DND-41 (cell line): ENCODE data around the gene PRPF6.
A peak's percentile ranks its signal among the peaks of the same experiment; 100 is the strongest.

Experiments used
- ATAC-seq: fragments of 200-7000 bp; cut with Tn5 transposase; 3 replicates; pipeline ENCODE4 v1.9.1; 2021; ENCODE audit warnings: low read depth; ENCODE audit not compliant: insufficient read depth
- DNase-seq: peaks from one replicate; pipeline ENCODE4 v3.0.0-alpha.2; 2020
- H2AFZ ChIP-seq: 2 replicates; pipeline ENCODE4 v1.6.0; 2012; ENCODE audit warnings: low read depth, low read length
- H3K27ac ChIP-seq: 2 replicates; pipeline ENCODE4 v1.5.1; 2012; ENCODE audit warnings: low read length, inconsistent platforms
- H3K27me3 ChIP-seq: fragments of 200-600 bp; sonication (generic); 2 replicates; pipeline ENCODE4 v1.6.0; 2012; ENCODE audit warnings: low read length, mild to moderate bottlenecking, inconsistent platforms; ENCODE audit not compliant: insufficient read depth, poor library complexity
- H3K36me3 ChIP-seq: 2 replicates; pipeline ENCODE4 v1.5.1; 2012; ENCODE audit warnings: low read length, inconsistent platforms; ENCODE audit not compliant: insufficient read depth
- H3K4me1 ChIP-seq: 2 replicates; pipeline ENCODE4 v1.5.1; 2012; ENCODE audit warnings: mild to moderate bottlenecking, low read length; ENCODE audit not compliant: insufficient read depth
- H3K4me2 ChIP-seq: 2 replicates; pipeline ENCODE4 v1.6.0; 2012; ENCODE audit warnings: mild to moderate bottlenecking, moderate library complexity, low read length, inconsistent platforms; ENCODE audit not compliant: insufficient read depth
- H3K4me3 ChIP-seq, 2 experiments: fragments of 200-600 bp in 1 of 2; shearing (Covaris generic) in 1 of 2; 2 replicates each; pipeline ENCODE4 v1.5.1; 2012 to 2016; ENCODE audit warnings: inconsistent platforms in 2 of 2, low read length in 2 of 2, mild to moderate bottlenecking in 2 of 2, low read depth in 1 of 2, moderate library complexity in 1 of 2
- H3K79me2 ChIP-seq: 2 replicates; pipeline ENCODE4 v1.6.0; 2012; ENCODE audit warnings: low read length, inconsistent platforms; ENCODE audit not compliant: insufficient read depth
- H3K9ac ChIP-seq: 2 replicates; pipeline ENCODE4 v1.6.0; 2012; ENCODE audit warnings: low read depth, mild to moderate bottlenecking, inconsistent platforms, low read length, moderate library complexity
- H3K9me3 ChIP-seq: 2 replicates; pipeline ENCODE4 v1.5.1; 2012; ENCODE audit warnings: low read length, moderate library complexity, mild to moderate bottlenecking, inconsistent platforms; ENCODE audit not compliant: insufficient read depth, severe bottlenecking
- H4K20me1 ChIP-seq: 2 replicates; pipeline ENCODE4 v1.6.0; 2012; ENCODE audit warnings: low read length; ENCODE audit not compliant: insufficient read depth
- CTCF ChIP-seq: IDR thresholded peaks from 2 replicates; pipeline ENCODE4 v1.5.1; 2012; ENCODE audit warnings: borderline replicate concordance, low read length, moderate library complexity, mild to moderate bottlenecking; ENCODE audit not compliant: poor library complexity, severe bottlenecking; ENCODE audit errors: extremely low read depth
- EZH2 ChIP-seq: IDR thresholded peaks from 3 replicates; pipeline ENCODE4 v1.6.1; 2012; ENCODE audit warnings: borderline replicate concordance, low read depth, mild to moderate bottlenecking, moderate library complexity, low read length, inconsistent platforms; ENCODE audit not compliant: severe bottlenecking

PRPF6 gene

GRCh38 chr20:63967330-63968135 lies 13.4 kb upstream of the PRPF6 start:
- DNase-seq = no peak
- no peak for ATAC-seq
- Histone ChIP-seq H4K20me1 (peaks cover 6% of the 10 kb centered on the region; the same call in 1 of the 2 replicates), H3K9me3 (peaks cover 53% of the 10 kb centered on the region), H3K4me1 (peaks cover 19% of the 10 kb centered on the region), H3K36me3 (peaks cover 57% of the 10 kb centered on the region), H3K4me2 (no peak overlapping the region), H3K9ac (no peak overlapping the region), H3K79me2 (peaks cover 32% of the 10 kb centered on the region), H3K27me3 (no peaks in the 10 kb centered on the region), H2AFZ (no peak overlapping the region), H3K4me3 (peak overlapping the region in 1 of 2 experiments; percentile 79; a peak in 2 of 4 replicates), H3K27ac (no peak overlapping the region; the same call in 1 of the 2 replicates)
- TF ChIP-seq CTCF (no peak), EZH2 (no peak)

DNA sequence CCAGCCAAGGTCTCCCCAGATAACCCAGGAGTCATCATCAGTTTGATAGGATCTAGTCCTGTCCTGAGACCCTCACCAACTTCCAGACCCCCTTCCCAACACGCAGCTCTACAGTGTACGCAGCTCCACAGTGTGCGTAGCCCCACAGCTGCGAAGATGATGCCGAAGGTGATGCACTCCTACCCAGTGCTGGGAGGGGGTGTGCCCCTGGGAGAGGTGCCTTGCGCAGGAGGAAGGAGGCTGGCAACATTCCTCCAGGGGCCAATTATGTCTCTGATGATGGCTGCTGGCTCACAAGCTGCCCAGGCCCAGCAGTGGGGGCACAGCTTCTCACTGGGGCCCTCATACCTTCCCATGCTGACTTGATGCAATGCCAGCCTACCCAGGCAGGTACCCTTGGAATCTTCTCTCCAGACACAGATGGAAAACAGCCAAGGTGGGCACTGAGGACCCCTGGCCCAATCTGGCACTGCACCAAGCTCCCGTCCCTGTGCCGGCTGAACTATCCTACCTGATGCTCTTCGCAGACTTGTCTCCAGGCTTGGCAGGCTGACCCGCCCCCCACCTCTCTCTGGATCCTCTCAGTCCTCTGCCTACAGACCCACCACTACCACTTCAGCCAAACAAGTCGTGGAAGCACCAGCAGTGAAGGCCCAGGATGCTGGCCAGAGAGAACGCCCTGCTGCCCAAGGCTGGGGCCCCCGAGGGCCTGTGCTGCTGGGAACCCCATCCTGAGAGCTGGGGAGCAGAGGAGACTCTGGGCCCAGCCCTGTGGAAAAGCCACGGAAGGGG lies 12.6 kb upstream of the PRPF6 start:
- Histone ChIP-seq H3K9ac (peak overlapping the region; percentile 96), H3K4me3 (peak overlapping the region; percentile 73 to 79; a peak in 3 of 4 replicates), H4K20me1 (no peaks in the 10 kb centered on the region), H3K79me2 (peaks cover 26% of the 10 kb centered on the region), H3K27ac (peak overlapping the region; percentile 87), H3K36me3 (peaks cover 49% of the 10 kb centered on the region), H3K4me1 (peaks cover 19% of the 10 kb centered on the region), H3K4me2 (peak overlapping the region; percentile 83), H3K27me3 (no peaks in the 10 kb centered on the region), H3K9me3 (peaks cover 46% of the 10 kb centered on the region), H2AFZ (no peak overlapping the region)
- TF ChIP-seq EZH2 = no peak
- no peak for TF ChIP-seq CTCF
- DNase-seq (no peak), ATAC-seq (peak; percentile 25; the same call in 1 of the 3 replicates)

- Histone ChIP-seq H3K27ac (peak overlapping the region; percentile 87), H2AFZ (peak overlapping the region; percentile 54), H3K79me2 (peaks cover 22% of the 10 kb centered on the region), H3K9ac (peak overlapping the region; percentile 96), H3K4me1 (peaks cover 19% of the 10 kb centered on the region), H3K9me3 (peaks cover 38% of the 10 kb centered on the region), H3K36me3 (peaks cover 43% of the 10 kb centered on the region), H3K27me3 (no peaks in the 10 kb centered on the region), H3K4me2 (peak overlapping the region; percentile 83), H3K4me3 (peak overlapping the region; percentile 73 to 79; a peak in 3 of 4 replicates), H4K20me1 (no peaks in the 10 kb centered on the region)
- TF ChIP-seq EZH2 = no peak
- TF ChIP-seq CTCF = no peak
- ATAC-seq (peak; percentile 30), DNase-seq (peak; percentile 72)
These were observed 11.8 kb upstream of the PRPF6 start for GRCh38 chr20:63968928-63969760.
